ENCODE data around the gene SESN1.

SESN1 gene

GRCh38 chr6:109028439-109028838 lies 66.2 kb downstream of the SESN1 start:
- DNase-seq (ENCODE audit: low spot score) = no peak

- DNase-seq (ENCODE audit: low spot score) = no peak
These were observed 66.7 kb downstream of the SESN1 start for GRCh38 chr6:109027964-109028363.

- no peak for DNase-seq (ENCODE audit: low spot score)
These were observed 69.0 kb downstream of the SESN1 start for GRCh38 chr6:109025639-109026038.

GRCh38 chr6:109024784-109025183 lies 69.9 kb downstream of the SESN1 start:
- DNase-seq (ENCODE audit: low spot score) = no peak

- no peak for DNase-seq (ENCODE audit: low spot score)
These were observed 70.3 kb downstream of the SESN1 start for GRCh38 chr6:109024368-109024767.

- no peak for DNase-seq (ENCODE audit: low spot score)
These were observed 71.2 kb downstream of the SESN1 start for GRCh38 chr6:109023356-109023925.

- no peak for DNase-seq (ENCODE audit: low spot score)
These were observed 72.8 kb downstream of the SESN1 start for GRCh38 chr6:109021870-109022269.

- DNase-seq (ENCODE audit: low spot score) = no peak
These were observed 74.7 kb downstream of the SESN1 start for GRCh38 chr6:109019911-109020310.

GRCh38 chr6:109015176-109015575 lies 79.5 kb downstream of the SESN1 start:
- no peak for DNase-seq (ENCODE audit: low spot score)

- no peak for DNase-seq (ENCODE audit: low spot score)
These were observed 80.0 kb downstream of the SESN1 start for GRCh38 chr6:109014606-109015005.

- no peak for DNase-seq (ENCODE audit: low spot score)
These were observed 80.9 kb downstream of the SESN1 start for GRCh38 chr6:109013656-109014305.

GRCh38 chr6:109010705-109011102 lies 83.9 kb downstream of the SESN1 start:
- DNase-seq (ENCODE audit: low spot score) = no peak

GRCh38 chr6:109009962-109010704 lies 84.5 kb downstream of the SESN1 start:
- no peak for DNase-seq (ENCODE audit: low spot score)

GRCh38 chr6:109009236-109009961 lies 85.2 kb downstream of the SESN1 start:
- peak; percentile 92 for DNase-seq (ENCODE audit: low spot score)

- DNase-seq (ENCODE audit: low spot score) = peak; percentile 85
These were observed 86.0 kb downstream of the SESN1 start for GRCh38 chr6:109008537-109009235.

GRCh38 chr6:109008054-109008453 lies 86.6 kb downstream of the SESN1 start:
- DNase-seq (ENCODE audit: low spot score) = no peak

- DNase-seq (ENCODE audit: low spot score) = no peak
These were observed 87.1 kb downstream of the SESN1 start for GRCh38 chr6:109007521-109007920.

GRCh38 chr6:109006818-109007217 lies 87.8 kb downstream of the SESN1 start:
- no peak for DNase-seq (ENCODE audit: low spot score)

- no peak for DNase-seq (ENCODE audit: low spot score)
These were observed 91.8 kb downstream of the SESN1 start for GRCh38 chr6:109002882-109003281.

GRCh38 chr6:109002051-109002697 lies 92.5 kb downstream of the SESN1 start:
- DNase-seq (ENCODE audit: low spot score) = peak; percentile 76

- DNase-seq (ENCODE audit: low spot score) = no peak
These were observed 93.3 kb downstream of the SESN1 start for GRCh38 chr6:109001291-109001894.
